Measurements from ENCODE around the gene EPO. TPM values are rescaled to one million over a fixed set of nuclear protein-coding genes. Genes with fewer than 3 reads are reported as not detected.

EPO gene
- total RNA-seq, 1 experiment from 2014 or later: 0.30 TPM

- Histone ChIP-seq H3K4me3 (replicated peaks in 1 of 2; ENCODE audit: low read depth in 1 of 2, low read length in 2 of 2) (no peak overlapping the region), H2AFZ (ENCODE audit: low read depth, low read length, poor library complexity, severe bottlenecking) (no peak overlapping the region), H3K27me3 (ENCODE audit: insufficient read depth, low read length) (no peaks in the 10 kb centered on the region), H3K79me2 (ENCODE audit: insufficient read depth, low read length) (no peaks in the 10 kb centered on the region), H3K9me2 (ENCODE audit: insufficient read depth) (no peaks in the 10 kb centered on the region), H3K9ac (ENCODE audit: low read length) (no peak overlapping the region), H4K20me1 (ENCODE audit: insufficient read depth) (no peaks in the 10 kb centered on the region), H3K36me3 (ENCODE audit: control insufficient read depth in 1 of 2, insufficient read depth in 2 of 2, low read length in 2 of 2) (no peaks in the 10 kb centered on the region), H3K4me1 (ENCODE audit: control insufficient read depth in 1 of 2, insufficient read depth in 2 of 2, low read length in 2 of 2) (no peaks in the 10 kb centered on the region), H3K4me2 (ENCODE audit: low read length) (no peak overlapping the region), H3K9me3 (ENCODE audit: control insufficient read depth in 1 of 2, insufficient read depth in 1 of 2, low read depth in 1 of 2, low read length in 2 of 2) (peaks cover 0 to 3% of the 10 kb centered on the region in 2 experiments; a peak in 1 of 4 replicates), H3K27ac (ENCODE audit: low read depth, low read length) (no peak overlapping the region)
- CTCF ChIA-PET: no interaction called here
- TF ChIP-seq RAD21 (IDR thresholded peaks at IDR 0.05; ENCODE audit: low read depth): 0 out of 2 replicates have a peak, but pooled peaks have one; percentile 21
- TF ChIP-seq POLR2AphosphoS5 (IDR thresholded peaks at IDR 0.05; ENCODE audit: low read depth, low read length): no peak
- no peak; the same call in 1 of the 2 replicates for ATAC-seq
- BruUV-seq (replicated peaks): no TSS peak
- intact Hi-C loops (cut with micrococcal nuclease): no loop called here
- no peak for DNase-seq (ENCODE audit: low read depth, low spot score)
- POLR2A ChIA-PET: no interaction called here
- RAD21 ChIA-PET (ENCODE audit: low non-redundant PET in 1 of 2, low total read pairs in 2 of 2, uncharacterized antibody in 2 of 2, unreplicated experiment in 2 of 2): no interaction called here
Observed at GRCh38 chr7:100719523-100720278, 567 bp upstream of the EPO start.

GRCh38 chr7:100720671-100721504, 620 bp downstream of the EPO start:
- ChIA-PET CTCF (interaction anchor here (2.4 kb wide), 1 partner anchor 15 kb away, joined by 11 read pairs; the partner anchor contains the start of gene POP7), RAD21 (ENCODE audit: low non-redundant PET in 1 of 2, low total read pairs in 2 of 2, uncharacterized antibody in 2 of 2, unreplicated experiment in 2 of 2) (no interaction called here)

More at GRCh38 chr7:100720671-100721504, 620 bp downstream of the EPO start:
- Histone ChIP-seq H3K4me2 (ENCODE audit: low read length) (no peak overlapping the region), H3K9me3 (ENCODE audit: control insufficient read depth in 1 of 2, insufficient read depth in 1 of 2, low read depth in 1 of 2, low read length in 2 of 2) (peaks cover 0 to 3% of the 10 kb centered on the region in 2 experiments; a peak in 1 of 4 replicates), H3K36me3 (ENCODE audit: control insufficient read depth in 1 of 2, insufficient read depth in 2 of 2, low read length in 2 of 2) (no peaks in the 10 kb centered on the region), H2AFZ (ENCODE audit: low read depth, low read length, poor library complexity, severe bottlenecking) (no peak overlapping the region), H3K4me1 (ENCODE audit: control insufficient read depth in 1 of 2, insufficient read depth in 2 of 2, low read length in 2 of 2) (peaks cover 4 to 10% of the 10 kb centered on the region in 2 experiments; a peak in 3 of 4 replicates), H3K27me3 (ENCODE audit: insufficient read depth, low read length) (no peaks in the 10 kb centered on the region), H3K9me2 (ENCODE audit: insufficient read depth) (no peaks in the 10 kb centered on the region), H3K9ac (ENCODE audit: low read length) (no peak overlapping the region), H3K4me3 (replicated peaks in 1 of 2; ENCODE audit: low read depth in 1 of 2, low read length in 2 of 2) (no peak overlapping the region), H3K79me2 (ENCODE audit: insufficient read depth, low read length) (no peaks in the 10 kb centered on the region), H4K20me1 (ENCODE audit: insufficient read depth) (no peaks in the 10 kb centered on the region), H3K27ac (ENCODE audit: low read depth, low read length) (no peak overlapping the region)
- ATAC-seq (no peak), DNase-seq (ENCODE audit: low read depth, low spot score) (no peak)
- POLR2A ChIA-PET: no interaction called here
- TF ChIP-seq EGR1 (IDR thresholded peaks at IDR 0.05; ENCODE audit: low read depth): no peak
- no peak for TF ChIP-seq SIN3A (IDR thresholded peaks at IDR 0.05; ENCODE audit: low read depth)
- TF ChIP-seq SP1 (IDR thresholded peaks at IDR 0.05; ENCODE audit: low read depth): no peak
- no peak for TF ChIP-seq POLR2A (IDR thresholded peaks at IDR 0.05; ENCODE audit: borderline replicate concordance, extremely low read depth, insufficient read depth, insufficient read length)
- no peak for TF ChIP-seq YY1 (IDR thresholded peaks at IDR 0.05; ENCODE audit: extremely low read depth, insufficient replicate concordance, low read depth, low read length)
- TF ChIP-seq ZBTB33 (IDR thresholded peaks at IDR 0.05; ENCODE audit: extremely low read depth, insufficient replicate concordance, low read length): no peak
- intact Hi-C loops (cut with micrococcal nuclease): no loop called here
- BruUV-seq (replicated peaks): no TSS peak
